GM19239 (cell line): Measurements from ENCODE around the gene C14orf39.

Source experiments
- DNase-seq: peaks from one replicate; pipeline ENCODE4 v3.0.0; 2011; ENCODE audit warnings: low spot score; ENCODE audit not compliant: insufficient read length
- FAIRE-seq: peaks from 2 replicates; lab custom pipeline; 2011; peaks lifted over from hg19 to GRCh38; lab: Jason Lieb, UNC

Gene C14orf39

GRCh38 chr14:60485598-60486251 is at the start of gene C14orf39:
Gene C14orf39 (minus strand): TSS chr14:60486063. CDS start chr14:60485078, 985 bp downstream.
- DNase-seq (no peak), FAIRE-seq (no peak)

DNA sequence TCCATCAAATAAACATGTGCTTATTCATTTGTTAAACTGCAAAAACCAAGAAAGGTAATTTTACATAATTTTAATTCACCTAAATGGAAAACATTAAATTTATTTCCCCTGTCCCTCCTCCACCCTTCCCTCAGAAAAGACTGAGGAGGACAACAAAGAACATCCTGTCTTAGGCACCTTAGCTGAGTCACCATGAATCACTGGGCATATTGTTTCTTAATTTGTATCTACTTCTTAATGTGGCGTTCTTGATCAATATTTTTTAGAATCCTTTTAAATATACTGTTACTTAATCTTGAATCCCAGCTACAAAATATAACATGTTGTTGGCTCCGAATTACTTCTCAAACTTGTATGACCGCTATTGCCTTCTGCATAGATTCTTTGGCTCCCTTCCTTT is 46.6 kb upstream of the C14orf39 start:
- no peak for DNase-seq
- FAIRE-seq, result no peak

- DNase-seq, result no peak
- no peak for FAIRE-seq
Observed at GRCh38 chr14:60515511-60516289, 29.8 kb upstream of the C14orf39 start.

GRCh38 chr14:60514741-60515491 is 29.1 kb upstream of the C14orf39 start:
- DNase-seq, result no peak
- FAIRE-seq, result no peak

DNA sequence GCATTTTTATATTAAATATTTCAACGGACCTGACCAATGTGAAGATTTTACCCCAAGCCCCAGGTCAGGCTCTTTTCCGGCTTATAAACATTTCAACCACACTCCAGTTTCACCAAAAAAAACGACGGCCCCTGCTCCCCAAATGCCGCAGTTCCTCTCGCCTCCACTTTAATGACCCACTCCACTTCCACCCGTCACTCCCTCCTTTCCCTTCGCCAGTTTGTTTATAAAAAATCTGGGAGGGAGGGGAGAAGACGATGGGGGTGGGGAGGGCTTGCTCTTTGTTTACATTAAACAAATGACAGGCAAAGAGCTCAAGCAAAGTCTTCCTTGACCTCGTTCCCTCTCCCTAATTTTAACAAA is 28.5 kb upstream of the C14orf39 start:
- FAIRE-seq (no peak), DNase-seq (no peak)

- DNase-seq (no peak), FAIRE-seq (no peak)
Observed at GRCh38 chr14:60512973-60513571, 27.2 kb upstream of the C14orf39 start.

- no peak for DNase-seq
- no peak for FAIRE-seq
Observed at GRCh38 chr14:60512126-60512525, 26.3 kb upstream of the C14orf39 start.

DNA sequence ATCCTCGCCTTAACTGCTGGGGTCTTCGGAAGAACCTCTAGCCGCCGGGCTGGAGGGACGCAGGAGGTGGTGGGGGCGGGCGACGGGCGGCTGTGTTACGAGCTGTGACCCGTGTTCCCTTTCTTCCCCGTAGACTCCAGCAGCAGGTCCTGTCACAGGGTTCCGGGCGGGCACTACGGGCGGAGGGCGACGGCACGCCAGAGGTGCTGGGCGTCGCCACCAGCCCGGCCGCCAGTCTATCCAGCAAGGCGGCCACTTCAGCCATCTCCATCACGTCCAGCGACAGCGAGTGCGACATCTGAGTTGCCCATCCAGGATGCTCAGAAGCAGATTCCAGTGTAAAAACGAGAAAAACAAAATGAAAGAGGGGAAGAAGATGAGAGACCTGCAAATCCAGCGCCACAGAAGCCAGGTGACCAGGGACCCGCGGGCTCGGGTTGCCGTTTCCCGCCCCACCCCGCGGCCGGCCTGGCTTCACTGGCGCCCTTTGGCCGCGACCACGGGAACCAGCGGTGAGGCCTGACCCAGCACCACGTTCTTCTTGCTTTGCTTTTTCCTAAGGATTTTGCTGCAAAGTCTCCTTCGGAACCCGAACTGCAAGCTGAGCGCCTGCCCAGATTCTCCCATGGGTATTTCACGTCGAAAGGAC is 25.2 kb upstream of the C14orf39 start:
- DNase-seq, result no peak
- no peak for FAIRE-seq

DNA sequence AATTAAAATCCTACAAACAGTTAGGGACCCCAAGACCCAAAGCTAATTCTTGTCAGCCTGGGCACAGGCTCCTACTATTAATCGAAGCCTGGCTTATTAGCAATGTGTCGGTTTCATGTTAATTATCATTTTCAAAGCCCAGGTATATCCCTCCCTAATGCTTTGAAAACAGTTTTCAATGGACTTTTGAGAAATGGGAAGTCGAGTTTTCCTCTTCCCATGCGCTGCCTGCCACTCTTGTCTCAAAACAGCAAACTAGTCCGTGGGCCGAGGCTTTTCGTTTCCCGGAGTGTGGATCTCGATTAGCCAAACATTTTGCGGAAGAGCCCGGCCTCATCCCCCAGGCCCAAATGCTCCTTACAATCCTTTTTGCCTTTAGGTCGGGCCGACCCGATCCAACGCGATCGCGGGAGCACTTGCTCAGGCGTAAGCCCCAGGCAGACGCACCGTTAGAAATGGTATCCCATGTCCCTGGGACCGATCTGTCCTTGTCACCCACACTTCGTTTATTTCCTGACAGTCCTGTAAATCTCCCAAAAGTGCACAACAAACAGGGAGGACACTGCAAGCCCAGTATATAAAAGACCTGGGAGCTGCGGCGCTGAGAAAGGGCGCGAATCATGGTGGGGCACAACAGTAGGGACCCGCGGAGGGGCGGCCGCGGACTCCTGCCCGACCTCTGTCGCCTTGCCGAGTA is 24.5 kb upstream of the C14orf39 start:
- DNase-seq (no peak), FAIRE-seq (no peak)

DNA sequence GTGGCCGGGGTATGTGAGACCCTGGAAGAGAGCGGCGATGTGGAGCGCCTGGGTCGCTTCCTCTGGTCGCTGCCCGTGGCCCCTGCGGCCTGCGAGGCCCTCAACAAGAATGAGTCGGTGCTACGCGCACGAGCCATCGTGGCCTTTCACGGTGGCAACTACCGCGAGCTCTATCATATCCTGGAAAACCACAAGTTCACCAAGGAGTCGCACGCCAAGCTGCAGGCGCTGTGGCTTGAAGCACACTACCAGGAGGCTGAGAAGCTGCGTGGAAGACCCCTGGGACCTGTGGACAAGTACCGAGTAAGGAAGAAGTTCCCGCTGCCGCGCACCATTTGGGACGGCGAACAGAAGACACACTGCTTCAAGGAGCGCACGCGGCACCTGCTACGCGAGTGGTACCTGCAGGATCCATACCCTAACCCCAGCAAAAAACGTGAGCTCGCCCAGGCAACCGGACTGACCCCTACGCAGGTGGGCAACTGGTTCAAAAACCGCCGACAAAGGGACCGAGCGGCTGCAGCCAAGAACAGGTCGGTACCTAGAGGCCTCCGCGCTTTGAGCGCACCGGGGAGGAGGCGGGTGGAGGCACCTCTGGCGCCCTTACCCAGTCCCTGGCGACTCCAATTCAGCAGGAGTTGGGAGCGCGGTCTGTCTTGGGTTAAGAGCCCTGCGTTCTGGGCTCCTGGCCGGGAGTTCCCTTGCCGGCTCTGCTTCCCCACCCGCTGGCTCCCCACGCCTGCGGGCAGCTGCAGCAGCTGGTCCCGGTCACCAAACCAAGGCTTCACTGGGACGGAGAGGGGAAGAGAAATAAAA is 23.8 kb upstream of the C14orf39 start:
- DNase-seq, result no peak
- no peak for FAIRE-seq

GRCh38 chr14:60508707-60509437 is 23.0 kb upstream of the C14orf39 start, which contains the start of gene SIX6:
Gene SIX6 (plus strand): TSS chr14:60509146. CDS start chr14:60509399, 253 bp downstream.
- DNase-seq (no peak), FAIRE-seq (no peak)

- FAIRE-seq, result no peak
Observed at GRCh38 chr14:60508363-60508706, 22.5 kb upstream of the C14orf39 start.

GRCh38 chr14:60506985-60507829 is 21.3 kb upstream of the C14orf39 start:
- DNase-seq (no peak), FAIRE-seq (no peak)

More at GRCh38 chr14:60508363-60508706, 22.5 kb upstream of the C14orf39 start:
- DNase-seq, result no peak

GRCh38 chr14:60506462-60506984 is 20.7 kb upstream of the C14orf39 start:
- FAIRE-seq, result no peak
- DNase-seq, result no peak

DNA sequence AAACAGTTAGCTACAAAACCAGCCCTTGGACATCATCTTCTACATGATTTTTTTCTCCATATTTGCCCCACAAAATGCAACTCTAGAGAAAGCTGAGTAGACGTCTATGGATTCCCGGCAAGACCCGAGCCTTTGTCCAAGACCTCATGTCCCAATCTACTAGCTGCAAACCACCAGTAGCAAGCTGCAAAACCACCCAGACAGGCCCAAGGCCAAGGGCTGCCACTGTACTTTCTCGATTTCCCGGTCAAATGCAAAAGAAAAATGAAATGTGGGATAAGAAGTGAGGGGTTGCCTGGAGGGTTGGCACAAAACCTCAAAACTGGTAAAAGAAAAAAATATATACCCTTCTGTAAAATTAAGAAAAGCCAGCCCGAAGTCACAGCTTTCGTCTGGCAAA is 20.1 kb upstream of the C14orf39 start:
- FAIRE-seq (no peak), DNase-seq (no peak)

DNA sequence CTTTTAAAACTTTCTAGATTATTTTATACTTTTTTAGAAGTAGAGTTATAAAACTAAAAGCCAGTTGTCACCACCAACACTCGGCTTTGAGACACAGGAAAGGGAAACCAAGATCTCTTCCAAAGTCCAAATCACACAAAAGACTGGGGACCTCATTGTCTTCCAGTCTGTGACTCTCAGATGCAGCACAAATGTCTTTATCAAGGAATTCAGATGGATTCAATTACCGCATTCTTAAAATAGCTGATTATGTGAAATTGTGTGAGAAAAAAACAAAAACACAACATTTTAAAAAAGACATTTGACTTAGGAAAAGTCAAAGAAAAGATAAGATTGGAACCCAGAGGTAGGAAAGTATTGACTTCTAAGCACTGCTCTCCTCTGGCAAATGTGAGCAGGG is 19.6 kb upstream of the C14orf39 start:
- no peak for DNase-seq
- FAIRE-seq, result no peak

- FAIRE-seq, result no peak
- no peak for DNase-seq
Observed at GRCh38 chr14:60502541-60502940, 16.7 kb upstream of the C14orf39 start.
